SK-MEL-5 (cell line): ENCODE measurements around the gene ASPRV1. TPM values are rescaled to one million over a fixed set of nuclear protein-coding genes. Genes with fewer than 3 reads are reported as not detected.

Experiments
- DNase-seq: peaks from one replicate; pipeline ENCODE4 v3.0.0-alpha.2; 2016; ENCODE audit warnings: low read depth, low spot score
- in situ Hi-C: cut with HindIII; loops from 2 replicates; pipeline ENCODE4 v1.10.0; 2016; ENCODE audit warnings: low sequenced_read_pairs, high pct_unique_total_duplicates, low pct_unique_long_range_greater_than_20kb
- total RNA-seq: library from RNA; depleted of rRNA; stranded (reverse); fragments of >200 nt; shearing (Covaris generic); gene quantifications from 2 replicates; pipeline ENCODE4 v1.2.3, GENCODE V29; 2014; rRNA removed

ASPRV1 gene
- total RNA-seq, 1 experiment from 2014 or later = 0.05 TPM

DNA sequence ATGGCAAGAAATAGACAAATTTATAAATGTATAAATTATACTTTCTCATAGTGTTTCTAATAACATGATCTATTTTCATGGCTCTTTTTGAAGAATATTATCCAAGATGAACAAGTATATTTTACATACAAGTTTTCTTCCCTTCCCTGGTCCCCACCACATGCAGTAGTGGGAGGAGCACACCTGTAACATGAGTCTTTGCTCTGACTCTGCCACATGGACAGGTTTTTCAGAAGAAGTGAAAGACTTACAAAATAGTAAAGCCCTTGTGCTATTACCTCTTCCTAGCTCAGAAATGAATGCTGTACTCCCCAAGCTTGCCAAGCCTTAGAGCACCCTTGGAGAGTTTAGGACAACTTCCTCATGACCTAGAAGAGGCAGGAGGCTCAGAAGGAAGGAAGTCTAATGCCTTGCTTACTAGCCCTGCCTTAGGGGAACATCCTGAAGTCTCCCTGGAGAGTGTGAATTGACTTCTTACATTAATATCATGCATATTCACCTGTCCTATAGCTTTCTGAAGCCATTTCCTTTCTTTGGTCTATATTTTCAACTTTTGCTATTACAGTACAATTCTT is 28.1 kb downstream of the ASPRV1 start:
- DNase-seq = no peak
- in situ Hi-C loops = no loop called here

DNA sequence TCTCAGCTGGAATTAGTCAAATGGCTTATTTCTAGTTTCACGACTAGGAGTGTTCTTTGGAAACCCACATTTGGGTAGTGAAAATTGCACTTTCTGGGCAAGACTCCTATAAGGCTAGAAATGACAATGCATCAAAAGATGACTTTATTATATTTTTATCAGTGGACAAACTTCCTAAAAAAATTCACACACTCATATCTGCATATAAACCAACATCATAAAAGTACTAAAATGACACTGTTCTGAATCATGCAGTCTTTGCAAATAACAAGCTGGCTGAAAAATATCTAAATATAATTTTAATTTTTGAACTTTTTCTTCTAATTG is 28.9 kb downstream of the ASPRV1 start:
- DNase-seq = no peak
- in situ Hi-C loops = no loop called here

DNA sequence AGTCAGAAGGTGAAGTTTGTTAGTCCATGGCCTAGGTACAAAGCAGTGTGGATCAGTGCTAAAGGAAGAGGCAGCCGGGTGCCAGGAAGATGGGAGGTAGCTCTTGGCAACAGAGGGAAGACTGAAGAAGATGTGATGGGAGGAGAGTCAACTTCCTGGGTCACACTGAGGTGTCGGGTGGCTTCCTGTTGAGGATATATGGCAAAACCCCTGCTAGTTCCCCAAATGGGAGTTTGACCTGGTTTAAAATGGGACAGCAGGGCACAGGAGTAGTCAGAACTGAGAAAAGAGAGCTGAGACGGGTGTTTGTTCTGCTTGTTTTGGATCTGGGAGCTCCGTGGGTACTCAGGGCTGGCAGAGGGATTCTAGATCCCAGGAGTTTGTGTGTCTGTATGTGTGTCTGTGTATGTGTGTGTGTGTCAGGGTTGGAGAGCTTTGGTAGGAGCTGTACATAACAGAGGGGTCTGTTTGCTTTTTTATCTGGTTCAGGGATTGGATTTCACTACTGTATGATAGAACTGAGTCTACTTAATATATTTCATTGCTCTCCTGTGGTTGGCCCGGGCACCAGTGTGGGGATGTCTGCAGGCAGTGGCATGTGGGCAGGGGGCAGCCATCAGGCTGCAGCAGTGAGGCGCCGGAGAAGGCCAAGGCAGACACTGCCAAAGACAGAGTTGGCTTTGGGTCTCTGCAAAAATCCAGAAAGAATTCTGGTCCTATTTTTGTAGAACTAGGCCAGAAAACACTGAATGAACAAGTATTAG is 29.4 kb downstream of the ASPRV1 start:
- DNase-seq = no peak
- in situ Hi-C loops = no loop called here

DNA sequence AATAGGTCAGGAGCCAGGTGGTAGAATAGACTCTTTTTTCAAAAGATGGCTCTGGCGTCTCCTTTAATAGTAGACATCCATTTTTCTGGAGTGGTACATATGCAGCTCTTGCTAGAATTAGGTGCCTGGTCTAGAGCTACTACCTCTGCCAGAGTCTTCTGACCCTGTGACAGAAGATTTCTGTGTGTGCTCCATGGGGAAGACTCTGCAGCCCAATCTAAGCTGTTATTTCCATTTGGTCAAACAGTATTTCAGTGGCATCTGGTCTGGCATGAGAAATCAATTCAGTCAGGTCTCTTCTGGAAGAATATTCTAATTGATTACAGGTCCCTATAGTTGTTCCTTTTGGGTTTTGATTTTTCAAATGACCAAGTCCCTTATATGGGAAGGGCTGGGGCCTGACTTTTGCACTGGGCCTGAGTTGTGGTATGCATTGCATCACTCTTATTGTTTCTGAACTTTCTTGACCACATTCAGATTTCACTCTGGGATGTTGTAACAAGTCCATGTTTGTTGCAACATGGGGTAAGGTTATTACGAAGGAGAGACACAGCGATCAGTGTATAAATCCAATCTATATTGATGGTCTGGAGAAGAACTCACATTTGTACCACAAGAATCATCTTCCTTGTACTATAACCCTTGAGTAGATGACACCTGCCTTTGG is 34.4 kb downstream of the ASPRV1 start:
- DNase-seq = no peak
- in situ Hi-C loops = no loop called here

DNA sequence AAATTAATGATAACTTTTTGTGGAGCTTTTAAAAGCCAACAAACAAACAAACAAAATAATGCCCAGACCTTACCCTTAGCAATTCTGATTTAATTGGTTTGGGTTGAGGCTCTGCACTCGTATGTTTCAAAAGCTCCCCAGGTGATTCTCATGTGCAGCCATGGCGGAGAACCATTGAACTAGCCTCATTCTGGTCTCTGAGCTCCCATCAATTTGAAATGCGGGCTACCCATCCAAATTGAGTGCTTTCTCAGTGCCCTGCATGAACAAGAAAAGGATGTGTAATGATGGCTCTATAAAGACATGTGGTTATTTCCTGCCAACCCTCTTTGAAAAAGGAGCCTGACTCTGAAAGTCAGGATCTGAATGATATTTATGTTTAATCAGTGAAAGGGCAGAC is 38.3 kb downstream of the ASPRV1 start:
- in situ Hi-C loops = no loop called here
- DNase-seq = no peak

DNA sequence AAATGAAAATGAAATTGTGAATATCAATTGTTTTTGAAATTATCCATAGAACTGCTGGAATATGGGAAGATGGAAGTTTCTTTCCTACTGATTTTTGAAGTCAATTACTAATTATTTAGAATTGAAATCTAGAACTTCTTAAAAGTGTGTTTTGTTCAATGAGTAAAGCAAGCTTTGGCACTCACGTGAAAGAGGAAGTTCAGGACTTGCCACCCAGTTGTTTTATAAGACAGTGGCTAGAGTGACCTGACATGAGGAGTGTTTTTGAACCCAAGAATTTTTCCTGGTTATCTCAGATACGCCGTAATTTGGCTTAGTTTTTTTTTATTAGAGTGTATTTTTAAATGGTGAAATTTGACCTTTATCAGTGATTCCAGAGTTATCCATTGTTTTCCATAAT is 43.0 kb downstream of the ASPRV1 start:
- in situ Hi-C loops = no loop called here

DNA sequence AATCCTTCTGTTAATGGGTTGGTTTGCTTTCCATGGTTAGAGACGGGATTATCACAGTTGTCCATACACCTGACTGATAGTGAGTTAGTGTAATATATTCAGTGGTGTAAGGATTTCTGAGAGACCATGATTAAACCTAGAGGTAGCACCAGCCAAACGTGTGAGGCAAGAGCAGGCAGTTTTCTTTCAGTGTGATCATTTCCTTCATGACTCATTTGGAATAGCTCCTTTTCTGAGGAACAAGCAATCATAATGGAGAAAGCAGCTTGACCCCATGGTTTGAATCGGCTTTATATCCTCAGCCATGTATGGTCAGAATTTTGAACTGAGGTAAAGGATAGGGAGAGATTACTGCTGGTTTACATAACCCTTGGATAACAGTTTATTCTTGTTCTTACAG is 43.6 kb downstream of the ASPRV1 start:
- in situ Hi-C loops = no loop called here
- DNase-seq = no peak

More for the DNA sequence above, 43.0 kb downstream of the ASPRV1 start:
- DNase-seq = no peak

DNA sequence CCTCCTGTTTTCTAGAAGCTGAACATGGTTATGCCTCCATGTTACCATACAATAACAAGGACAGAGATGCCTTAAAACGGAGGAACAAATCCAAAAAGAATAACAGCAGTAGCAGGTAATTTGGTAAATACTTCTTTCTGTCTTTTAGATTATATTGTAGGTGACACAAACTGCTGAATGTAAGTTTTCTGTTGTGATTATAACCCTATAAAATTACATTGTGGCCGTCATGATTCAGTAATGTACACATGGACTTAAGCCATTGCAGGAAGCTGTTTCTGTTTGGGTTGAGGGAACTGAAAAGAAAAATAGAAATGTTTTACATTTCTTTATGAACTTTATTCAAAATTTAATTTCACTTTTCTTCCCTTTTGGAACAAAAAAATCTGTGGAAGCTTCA is 45.3 kb downstream of the ASPRV1 start:
- DNase-seq = no peak
- in situ Hi-C loops = no loop called here

DNA sequence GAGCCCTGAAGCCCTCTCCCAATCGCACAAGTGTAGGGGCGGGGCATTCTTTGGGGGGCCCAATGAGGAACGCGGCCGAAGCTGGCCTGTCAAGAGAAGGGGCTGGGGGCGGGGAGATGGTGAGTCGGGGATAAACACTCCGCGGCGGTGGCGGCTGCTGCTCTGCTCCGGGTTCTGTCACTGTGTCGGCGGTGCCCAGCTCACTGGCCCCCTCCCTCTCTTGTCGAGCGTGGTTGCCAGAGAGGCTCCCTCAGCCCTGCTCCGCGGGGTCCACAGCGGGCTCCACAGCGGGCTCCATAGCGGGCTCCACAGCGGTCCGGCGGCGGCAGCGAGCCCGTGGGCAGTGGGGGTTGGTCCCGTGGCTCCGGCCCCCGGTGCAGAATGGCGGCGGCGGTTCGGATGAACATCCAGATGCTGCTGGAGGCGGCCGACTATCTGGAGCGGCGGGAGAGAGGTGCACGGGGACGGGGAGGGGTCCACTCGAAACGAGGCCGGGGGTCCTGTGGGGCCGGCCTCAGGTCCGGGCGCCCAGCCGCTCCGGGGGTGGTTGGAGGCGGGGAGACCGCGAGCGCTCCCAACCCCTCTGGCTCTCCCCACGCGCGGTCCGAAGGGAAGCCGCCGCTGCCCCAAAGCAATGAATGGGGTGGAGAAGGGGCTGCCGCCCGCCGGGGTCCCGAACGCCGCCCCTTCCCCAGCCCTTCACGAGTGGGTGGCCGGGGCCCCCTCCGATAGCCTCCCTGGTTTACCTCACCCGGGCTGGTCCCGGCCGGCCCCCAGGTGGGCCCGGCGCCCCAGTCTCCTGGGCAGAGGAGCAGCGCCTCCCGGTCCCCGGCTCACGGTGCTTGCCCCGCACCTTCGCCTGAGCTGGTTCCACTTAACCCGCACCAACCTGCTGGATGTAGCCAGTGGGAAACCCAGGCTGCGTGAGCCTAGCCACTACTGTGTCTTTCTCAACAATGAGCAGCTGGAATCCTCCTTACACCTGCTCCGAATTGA is 46.2 kb downstream of the ASPRV1 start, which contains the start of gene MXD1:
Gene MXD1, plus strand, starts transcription at position 160 of the 996 bp plus-strand sequence. Its CDS starts 222 bp downstream, at position 382.
- in situ Hi-C loops = no loop called here
- no peak for DNase-seq

DNA sequence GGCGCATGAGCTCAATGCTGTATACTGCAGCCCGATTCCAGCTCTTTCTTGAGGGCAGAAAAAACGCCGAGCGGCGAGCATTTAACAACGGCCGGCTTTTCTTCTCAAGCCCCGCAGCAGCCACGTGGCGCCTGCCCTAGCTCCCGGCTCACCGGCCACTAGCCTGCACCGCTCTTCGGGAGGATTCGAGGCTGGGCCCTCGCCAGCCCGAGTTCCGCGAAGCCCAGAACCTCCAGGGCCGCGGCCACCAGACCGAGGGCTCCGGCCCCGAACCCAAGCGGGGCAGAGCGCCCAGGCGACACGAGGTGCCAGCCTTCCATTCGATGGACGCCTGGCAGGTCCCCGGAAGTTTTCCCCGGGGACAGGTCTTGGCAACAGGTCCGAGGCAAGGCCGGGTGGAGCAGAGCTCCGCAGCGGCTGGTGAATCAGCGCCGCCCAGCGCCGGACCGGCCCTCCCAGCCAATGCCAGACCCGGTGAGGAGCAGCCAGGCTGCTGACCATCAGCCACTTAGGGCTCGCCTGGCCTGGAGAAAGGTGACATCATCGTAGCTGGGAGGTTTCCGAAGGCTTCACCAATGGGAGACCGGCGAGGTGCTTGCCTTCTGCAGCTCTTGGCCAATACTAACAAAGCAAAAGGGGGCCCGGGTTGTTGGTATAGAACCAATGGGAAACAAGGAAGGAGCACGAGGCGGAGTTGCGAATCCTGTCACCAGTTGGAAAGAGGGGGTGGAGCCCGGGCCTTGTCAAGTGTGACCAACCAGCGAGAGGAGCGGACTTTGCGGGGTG is 47.1 kb downstream of the ASPRV1 start:
- in situ Hi-C loops = no loop called here
- DNase-seq = peak; percentile 100

DNA sequence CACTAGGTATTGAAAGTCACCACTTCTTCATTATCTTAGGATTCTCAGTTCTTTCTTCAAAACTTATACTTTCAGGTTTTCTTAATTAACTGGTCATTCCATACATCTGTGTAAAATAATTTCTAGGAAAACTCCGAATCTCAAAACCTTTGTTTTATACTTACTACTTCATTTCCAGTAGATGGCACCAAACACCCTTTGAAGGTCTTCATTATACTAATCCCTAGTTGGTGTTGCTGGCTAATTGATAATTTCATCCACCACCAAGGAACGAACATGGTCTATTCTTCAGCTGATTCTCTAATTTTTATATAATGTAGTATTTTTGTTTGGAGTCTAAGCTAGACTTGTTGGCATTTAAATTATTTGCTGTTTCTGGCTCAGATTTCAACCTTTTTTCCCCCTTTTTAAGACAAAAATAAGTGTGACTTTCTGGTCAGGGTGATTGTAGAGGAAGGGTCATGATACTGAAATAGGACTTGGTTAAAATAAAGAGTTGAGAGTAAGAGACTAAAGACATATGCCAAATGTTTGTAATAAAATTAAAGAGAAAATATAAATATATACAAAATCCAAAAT is 49.4 kb downstream of the ASPRV1 start:
- peak; percentile 80 for DNase-seq
- in situ Hi-C loops = no loop called here

Other genes with a start within 250 kb of the ASPRV1 start
- 24.6 and 26.1 TPM in 2 replicates for gene ANXA4, start 219.5 kb downstream of the ASPRV1 start, total RNA-seq
- 7.2 and 7.9 TPM in 2 replicates for gene GMCL1, start 132.0 kb downstream of the ASPRV1 start, total RNA-seq
- 65.8 and 70.1 TPM in 2 replicates for gene SNRNP27, start 67.7 kb downstream of the ASPRV1 start, total RNA-seq
- gene MXD1, start 46.5 kb downstream of the ASPRV1 start, total RNA-seq = 3.8 and 4.0 TPM in 2 replicates
- 37.9 and 43.9 TPM in 2 replicates for gene PCBP1, start 125.8 kb upstream of the ASPRV1 start, total RNA-seq
- gene C2orf42, start 229.4 kb upstream of the ASPRV1 start, total RNA-seq = 24.3 and 27.3 TPM in 2 replicates